Effector memory CD4-positive, alpha-beta T cell (primary cell): ENCODE measurements around the gene TMEM130.

Source experiments
- DNase-seq, 3 donors: peaks; one replicate each; pipeline ENCODE4 v3.0.0-alpha.2; 2020
- H3K27ac ChIP-seq: 2 replicates; pipeline ENCODE4 v1.7.0; 2013; ENCODE audit warnings: mild to moderate bottlenecking, low read length, moderate library complexity; ENCODE audit not compliant: insufficient read depth, poor library complexity, severe bottlenecking
- H3K27me3 ChIP-seq: replicated peaks from 2 replicates; pipeline ENCODE4 v1.7.0; 2013; ENCODE audit warnings: mild to moderate bottlenecking, low read length; ENCODE audit not compliant: insufficient read depth, control insufficient read depth, poor library complexity, severe bottlenecking
- H3K36me3 ChIP-seq: 2 replicates; pipeline ENCODE4 v1.7.0; 2013; ENCODE audit warnings: mild to moderate bottlenecking, low read length, moderate library complexity; ENCODE audit not compliant: control insufficient read depth, insufficient read depth
- H3K4me1 ChIP-seq: 2 replicates; pipeline ENCODE4 v1.7.0; 2013; ENCODE audit warnings: low read length, mild to moderate bottlenecking; ENCODE audit not compliant: control insufficient read depth, insufficient read depth, poor library complexity, severe bottlenecking
- H3K4me3 ChIP-seq: 2 replicates; pipeline ENCODE4 v1.7.0; 2013; ENCODE audit warnings: low read length, low read depth, mild to moderate bottlenecking; ENCODE audit not compliant: insufficient read depth, poor library complexity, severe bottlenecking
- H3K9me3 ChIP-seq: 2 replicates; pipeline ENCODE4 v1.7.0; 2013; ENCODE audit warnings: mild to moderate bottlenecking, low read length, moderate library complexity; ENCODE audit not compliant: control insufficient read depth

The TMEM130 gene

DNA sequence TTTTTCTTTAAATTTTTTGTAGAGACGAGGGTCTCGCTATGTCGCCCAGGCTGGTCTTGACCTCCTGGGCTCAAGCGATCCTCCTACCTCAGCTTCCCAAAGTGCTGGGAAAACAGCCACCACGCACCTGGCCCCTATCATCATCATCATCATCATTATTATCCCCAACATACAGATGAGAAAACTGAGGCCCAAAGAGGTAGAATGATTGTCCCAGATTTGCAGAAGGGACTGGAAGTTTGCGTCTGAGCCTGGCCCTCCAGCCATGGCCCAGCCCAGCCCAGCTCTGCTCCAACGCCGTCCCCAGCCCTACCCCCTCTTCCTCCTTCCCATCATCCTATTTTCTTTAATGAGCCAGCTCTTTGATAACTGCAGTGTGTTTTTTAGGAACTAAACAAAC lies 34.9 kb downstream of the TMEM130 start:
- no peak for DNase-seq
- Histone ChIP-seq H3K4me1 (no peaks in the 10 kb centered on the region), H3K4me3 (no peak overlapping the region), H3K27ac (no peak overlapping the region), H3K27me3 (no peaks in the 10 kb centered on the region), H3K36me3 (no peaks in the 10 kb centered on the region), H3K9me3 (no peaks in the 10 kb centered on the region)

DNA sequence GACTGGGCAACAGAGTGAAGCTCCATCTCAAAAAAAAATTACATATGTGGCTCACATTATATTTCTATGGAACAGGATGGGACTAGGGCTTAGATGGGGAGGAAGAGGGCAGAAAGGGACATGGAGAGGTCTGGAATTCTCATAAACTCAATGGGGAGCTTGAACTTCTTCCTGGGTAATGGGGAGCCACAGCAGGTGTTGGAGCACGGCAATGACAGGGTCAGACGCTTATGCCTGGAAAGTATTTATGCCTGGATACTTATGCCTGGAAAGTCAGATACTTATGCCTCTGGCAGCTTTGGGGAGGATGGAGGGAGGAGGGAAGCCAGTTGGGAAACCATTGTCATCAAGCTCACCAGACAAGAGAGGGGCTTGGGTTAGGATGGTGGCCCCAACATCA lies 36.8 kb downstream of the TMEM130 start:
- no peaks in the 10 kb centered on the region for H3K27me3 ChIP-seq

DNA sequence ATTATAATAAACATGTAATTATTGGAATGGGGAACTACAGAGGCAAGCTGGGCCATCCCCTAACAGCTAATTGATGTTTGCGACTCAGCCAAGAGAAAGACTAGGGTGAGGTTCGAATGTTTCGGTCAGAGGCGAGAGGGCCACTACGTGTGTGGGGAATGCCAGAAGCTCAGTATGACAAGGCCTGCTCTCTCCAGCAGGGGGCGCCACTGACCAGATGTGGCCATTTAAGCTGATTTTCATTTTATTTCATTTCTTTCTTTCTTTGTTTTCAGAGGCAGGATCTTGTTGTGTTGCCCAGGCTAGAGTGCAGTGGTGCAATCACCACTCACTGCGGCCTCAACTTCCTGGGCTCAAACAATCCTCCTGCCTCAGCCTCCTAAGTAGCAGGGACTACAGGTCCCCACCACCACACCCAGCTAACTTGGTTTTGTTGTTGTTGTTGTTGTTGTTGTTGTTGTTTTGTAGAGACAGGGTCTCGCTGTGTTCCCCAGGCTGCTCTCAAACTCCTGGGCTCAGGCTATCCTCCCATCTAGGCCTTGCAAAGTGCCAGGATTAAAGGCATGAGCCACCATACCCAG lies 38.1 kb downstream of the TMEM130 start:
- no peak for DNase-seq
- Histone ChIP-seq H3K9me3 (no peaks in the 10 kb centered on the region), H3K4me1 (no peaks in the 10 kb centered on the region), H3K4me3 (no peak overlapping the region), H3K36me3 (no peaks in the 10 kb centered on the region), H3K27me3 (no peaks in the 10 kb centered on the region), H3K27ac (no peak overlapping the region)

More for the DNA sequence above, 36.8 kb downstream of the TMEM130 start:
- H3K27ac ChIP-seq, result no peak overlapping the region
- no peaks in the 10 kb centered on the region for H3K4me1 ChIP-seq
- H3K4me3 ChIP-seq, result no peak overlapping the region
- no peaks in the 10 kb centered on the region for H3K36me3 ChIP-seq
- no peak for DNase-seq
- no peaks in the 10 kb centered on the region for H3K9me3 ChIP-seq

DNA sequence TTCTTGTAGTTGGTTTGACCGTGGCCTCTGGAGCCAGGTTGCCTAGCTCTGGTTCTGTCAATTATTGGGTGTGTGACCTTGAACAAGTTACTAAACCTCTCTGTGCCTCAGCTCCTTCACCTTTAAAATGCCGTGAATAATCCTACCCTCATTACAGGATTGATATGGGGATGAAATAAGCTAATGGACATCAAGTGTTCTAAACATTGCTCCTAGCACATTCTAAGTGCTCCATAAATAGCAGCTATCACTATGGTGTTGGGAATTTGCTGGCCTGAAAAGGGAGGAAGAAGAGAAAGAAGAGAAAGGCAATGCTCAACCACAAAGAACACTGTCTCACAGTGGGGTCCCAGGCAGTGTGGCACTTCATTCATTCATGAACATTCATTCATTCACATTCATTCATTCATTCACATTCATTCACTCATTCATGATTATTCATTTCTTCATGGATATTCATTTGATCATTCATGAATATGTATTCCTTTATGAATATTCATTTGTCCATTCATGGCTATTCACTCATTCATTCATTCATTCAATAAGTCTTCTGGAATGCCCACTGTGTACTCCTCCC lies 38.8 kb downstream of the TMEM130 start:
- no peaks in the 10 kb centered on the region for H3K4me1 ChIP-seq
- H3K9me3 ChIP-seq, result no peaks in the 10 kb centered on the region
- H3K4me3 ChIP-seq, result no peak overlapping the region
- no peaks in the 10 kb centered on the region for H3K36me3 ChIP-seq
- H3K27ac ChIP-seq, result no peak overlapping the region
- no peak for DNase-seq
- no peaks in the 10 kb centered on the region for H3K27me3 ChIP-seq

DNA sequence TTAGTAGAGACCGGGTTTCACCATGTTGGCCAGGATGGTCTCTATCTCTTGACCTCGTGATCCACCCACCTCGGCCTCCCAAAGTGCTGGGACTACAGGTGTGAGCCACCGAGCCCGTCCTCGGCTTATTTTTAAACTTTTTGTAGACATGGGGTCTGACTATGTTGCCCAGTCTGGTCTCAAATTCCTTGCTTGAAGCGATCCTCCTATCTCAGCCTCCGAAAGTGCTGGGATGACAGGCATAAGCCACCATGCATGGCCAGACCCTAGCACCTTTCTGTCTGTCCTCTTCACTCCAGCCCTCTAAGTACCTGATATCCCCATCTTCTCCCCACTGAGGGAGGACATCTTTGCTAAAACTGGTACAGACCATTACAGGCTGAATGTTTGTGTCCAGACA lies 41.4 kb downstream of the TMEM130 start:
- Histone ChIP-seq H3K27me3 (no peaks in the 10 kb centered on the region), H3K27ac (no peak overlapping the region), H3K36me3 (no peaks in the 10 kb centered on the region), H3K4me3 (no peak overlapping the region), H3K4me1 (no peaks in the 10 kb centered on the region), H3K9me3 (no peaks in the 10 kb centered on the region)
- no peak for DNase-seq

DNA sequence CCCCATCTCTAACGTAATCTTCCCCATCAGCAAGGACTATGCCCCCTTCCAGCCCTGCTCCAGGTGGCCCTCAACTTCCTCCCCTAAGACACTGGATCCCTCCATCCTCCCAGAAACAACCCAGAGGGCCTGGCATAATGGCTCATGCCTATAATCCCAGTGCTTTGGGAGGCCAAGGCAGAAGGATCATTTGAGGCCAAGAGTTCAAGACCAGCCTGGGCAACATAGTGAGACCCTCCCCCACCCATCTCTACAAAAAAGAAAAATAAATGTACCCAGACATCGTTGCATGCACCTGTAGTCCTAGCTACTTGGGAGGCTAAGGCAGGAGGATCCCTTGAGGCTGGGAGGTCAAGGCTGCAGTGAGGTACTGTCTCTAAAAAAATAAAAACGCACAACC lies 42.6 kb downstream of the TMEM130 start:
- H3K27ac ChIP-seq, result no peak overlapping the region

DNA sequence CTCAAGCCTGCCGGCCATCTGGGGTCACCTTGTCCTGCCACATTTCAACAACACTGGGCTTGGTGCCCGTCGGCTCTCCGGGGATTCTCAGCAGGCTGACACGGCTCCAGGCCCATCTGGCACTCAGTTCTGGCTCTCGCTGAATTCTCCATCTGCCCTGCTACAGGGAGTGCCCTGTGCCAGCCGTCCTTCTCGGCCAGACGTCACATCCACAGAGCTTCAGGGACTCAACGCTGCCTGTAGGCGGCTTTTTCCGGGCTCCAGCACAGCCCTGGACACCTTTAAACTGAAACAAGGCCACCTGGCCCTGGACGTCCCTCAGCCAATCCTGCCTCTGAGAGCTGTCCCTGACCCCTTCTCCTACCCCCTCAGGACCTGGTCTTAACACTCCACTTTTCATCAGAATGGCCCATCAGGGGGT lies 43.0 kb downstream of the TMEM130 start:
- Histone ChIP-seq H3K9me3 (no peaks in the 10 kb centered on the region), H3K27me3 (no peaks in the 10 kb centered on the region), H3K27ac (no peak overlapping the region), H3K4me1 (no peaks in the 10 kb centered on the region), H3K36me3 (no peaks in the 10 kb centered on the region), H3K4me3 (no peak overlapping the region)
- DNase-seq, result no peak

More for the DNA sequence above, 42.6 kb downstream of the TMEM130 start:
- Histone ChIP-seq H3K4me3 (no peak overlapping the region), H3K4me1 (no peaks in the 10 kb centered on the region), H3K27me3 (no peaks in the 10 kb centered on the region), H3K36me3 (no peaks in the 10 kb centered on the region), H3K9me3 (no peaks in the 10 kb centered on the region)
- no peak for DNase-seq

DNA sequence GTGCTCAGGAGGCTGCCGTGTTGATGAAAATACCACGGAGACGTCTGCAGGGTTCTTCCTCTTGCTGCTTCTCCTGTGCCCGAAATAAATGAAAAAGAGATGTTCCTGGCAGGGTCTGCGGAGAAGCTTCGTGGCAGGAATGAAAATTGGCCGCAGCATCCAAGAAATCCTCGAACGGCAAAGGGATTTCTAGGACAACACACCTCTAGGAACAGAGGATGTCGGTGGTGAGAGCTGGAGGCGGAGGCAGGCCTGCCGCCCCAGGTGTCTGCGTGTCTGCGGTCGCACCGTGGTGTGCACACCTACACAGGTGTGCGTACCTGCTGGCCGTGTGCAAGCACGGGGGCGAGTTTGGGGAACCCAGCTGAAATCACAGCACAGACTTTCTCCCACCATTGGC lies 43.4 kb downstream of the TMEM130 start:
- Histone ChIP-seq H3K9me3 (no peaks in the 10 kb centered on the region), H3K4me3 (no peak overlapping the region), H3K27me3 (no peaks in the 10 kb centered on the region), H3K4me1 (no peaks in the 10 kb centered on the region), H3K27ac (no peak overlapping the region), H3K36me3 (no peaks in the 10 kb centered on the region)
- DNase-seq, result no peak

DNA sequence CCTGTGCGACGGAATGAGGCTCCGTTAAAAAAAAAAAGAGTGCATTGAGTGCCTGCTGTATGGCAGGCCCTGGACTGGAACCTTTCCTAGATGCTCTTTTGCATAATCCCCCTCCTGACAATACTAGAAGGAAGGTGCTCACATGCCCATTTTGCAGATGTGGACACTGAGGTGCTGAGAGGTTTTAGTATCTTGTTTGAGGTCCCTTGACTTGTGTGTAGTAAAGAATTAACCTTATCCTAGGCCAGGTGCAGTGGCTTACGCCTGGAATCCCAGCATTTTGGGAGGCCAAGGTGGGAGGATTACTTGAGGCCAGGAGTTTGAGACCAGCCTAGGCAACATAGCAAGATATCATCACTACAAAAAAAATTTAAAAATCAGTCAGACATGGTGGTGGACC lies 46.6 kb downstream of the TMEM130 start:
- Histone ChIP-seq H3K4me3 (no peak overlapping the region), H3K9me3 (no peaks in the 10 kb centered on the region)

DNA sequence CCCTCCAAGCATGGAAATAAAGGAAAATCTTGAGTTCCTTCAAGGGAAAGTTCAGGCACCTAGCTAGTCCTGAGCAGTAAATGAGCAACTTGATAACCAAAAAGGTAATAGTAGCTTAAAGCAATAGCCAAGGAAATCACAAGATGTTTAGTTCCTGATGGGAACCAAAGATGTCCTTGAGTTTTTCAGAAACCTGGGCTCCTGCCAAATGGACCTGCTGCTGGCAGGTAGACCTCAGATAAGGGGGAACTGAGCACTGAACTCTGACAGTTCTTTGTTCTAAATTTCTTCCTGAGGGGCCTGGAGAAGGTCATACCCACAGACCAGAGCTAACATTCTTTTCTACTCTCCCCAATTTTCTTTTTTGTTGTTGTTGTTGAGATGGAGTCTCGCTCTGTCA lies 48.5 kb downstream of the TMEM130 start:
- no peaks in the 10 kb centered on the region for H3K27me3 ChIP-seq
- no peak for DNase-seq
- no peaks in the 10 kb centered on the region for H3K9me3 ChIP-seq
- no peak overlapping the region for H3K27ac ChIP-seq
- no peaks in the 10 kb centered on the region for H3K4me1 ChIP-seq
- H3K4me3 ChIP-seq, result no peak overlapping the region
- no peaks in the 10 kb centered on the region for H3K36me3 ChIP-seq

More for the DNA sequence above, 46.6 kb downstream of the TMEM130 start:
- no peak overlapping the region for H3K27ac ChIP-seq
- no peak for DNase-seq
- H3K4me1 ChIP-seq, result no peaks in the 10 kb centered on the region
- no peaks in the 10 kb centered on the region for H3K27me3 ChIP-seq
- no peaks in the 10 kb centered on the region for H3K36me3 ChIP-seq
